Naive thymus-derived CD4-positive, alpha-beta T cell (primary cell): ENCODE measurements around the gene CAPN7. TPM values are rescaled to one million over a fixed set of nuclear protein-coding genes. Genes with fewer than 3 reads are reported as not detected.

Experiments
- ATAC-seq: fragments of 150-1000 bp; cut with Tn5 transposase; 2 replicates; pipeline ENCODE4 v1.10.0; 2021; ENCODE audit warnings: mild to moderate bottlenecking, moderate library complexity
- CTCF ChIA-PET: fragments of 350-600 bp; sonication (Branson Sonifier 250); formaldehyde crosslinking; loops from one replicate; lab custom pipeline; 2021; ENCODE audit warnings: antibody characterized with exemption; lab: Charles Lee
- POLR2A ChIA-PET: fragments of 350-600 bp; sonication (Branson Sonifier 250); formaldehyde crosslinking; loops from one replicate; lab custom pipeline; 2021; ENCODE audit warnings: antibody characterized with exemption, inconsistent platforms; lab: Charles Lee
- DNase-seq, 9 donors: peaks; one replicate each; pipeline versions ENCODE4 v3.0.0 to v3.0.0-alpha.2; 2020 to 2022; ENCODE audit warnings: mixed read lengths in 1 of 9
- H3K27ac ChIP-seq: one replicate; pipeline ENCODE4 v1.7.0; 2013; ENCODE audit warnings: mild to moderate bottlenecking, low read depth, low read length, moderate library complexity
- H3K27me3 ChIP-seq, 2 donors: one replicate each; pipeline ENCODE4 v1.7.0; 2013; ENCODE audit warnings: low read length in 2 of 2, mild to moderate bottlenecking in 2 of 2, moderate library complexity in 2 of 2; ENCODE audit not compliant: control insufficient read depth in 2 of 2, insufficient read depth in 2 of 2
- H3K36me3 ChIP-seq, 3 experiments: 1 replicate in 2 of 3; 2 replicates in 1 of 3; pipeline ENCODE4 v1.7.0; 2013; ENCODE audit warnings: low read length in 3 of 3, mild to moderate bottlenecking in 3 of 3, moderate library complexity in 1 of 3; ENCODE audit not compliant: insufficient read depth in 3 of 3, control insufficient read depth in 2 of 3
- H3K4me1 ChIP-seq, 2 donors: one replicate each; pipeline ENCODE4 v1.7.0; 2013; ENCODE audit warnings: low read length in 2 of 2, mild to moderate bottlenecking in 2 of 2, moderate library complexity in 1 of 2; ENCODE audit not compliant: control insufficient read depth in 2 of 2, insufficient read depth in 2 of 2
- H3K4me3 ChIP-seq: 2 replicates; pipeline ENCODE4 v1.7.0; 2013; ENCODE audit warnings: mild to moderate bottlenecking, low read length
- H3K9me3 ChIP-seq, 3 experiments: 1 replicate in 2 of 3; 2 replicates in 1 of 3; pipeline ENCODE4 v1.7.0; 2013; ENCODE audit warnings: low read length in 3 of 3; ENCODE audit not compliant: control insufficient read depth in 2 of 3
- H3K27ac Mint-ChIP-seq, 9 donors: one replicate each; pipeline ENCODE4 v1.8.0; 2020 to 2022; ENCODE audit warnings: mixed read lengths in 9 of 9, mild to moderate bottlenecking in 8 of 9, moderate library complexity in 5 of 9, inconsistent platforms in 2 of 9
- H3K27me3 Mint-ChIP-seq, 5 donors: one replicate each; pipeline ENCODE4 v1.8.0; 2021 to 2022; ENCODE audit warnings: mixed read lengths in 5 of 5, mild to moderate bottlenecking in 1 of 5
- H3K36me3 Mint-ChIP-seq, 5 donors: one replicate each; pipeline ENCODE4 v1.8.0; 2020 to 2022; ENCODE audit warnings: mixed read lengths in 5 of 5, mild to moderate bottlenecking in 3 of 5, inconsistent platforms in 1 of 5
- H3K4me1 Mint-ChIP-seq, 7 donors: one replicate each; pipeline ENCODE4 v1.8.0; 2020 to 2022; ENCODE audit warnings: mixed read lengths in 7 of 7, mild to moderate bottlenecking in 3 of 7, inconsistent platforms in 1 of 7
- H3K4me3 Mint-ChIP-seq, 10 donors: one replicate each; pipeline ENCODE4 v1.8.0; 2020 to 2022; ENCODE audit warnings: mild to moderate bottlenecking in 10 of 10, mixed read lengths in 10 of 10, moderate library complexity in 6 of 10, inconsistent platforms in 2 of 10
- H3K9me3 Mint-ChIP-seq, 11 donors: one replicate each; pipeline ENCODE4 v1.8.0; 2020 to 2022; ENCODE audit warnings: mixed read lengths in 11 of 11, mild to moderate bottlenecking in 4 of 11, inconsistent platforms in 1 of 11, moderate library complexity in 1 of 11
- intact Hi-C, 2 donors: fragments of 100-400 bp; cut with micrococcal nuclease; formaldehyde crosslinking; loops; one replicate each; pipeline ENCODE4 v1.15.1; 2023
- polyA plus RNA-seq, 2 donors: library from polyadenylated mRNA; unstranded; fragments of 300-500 nt; fragmentation: Illumina TruSeq; gene quantifications; one replicate each; pipeline ENCODE4 v1.2.3, GENCODE V29; 2021
- total RNA-seq, 6 experiments: library from RNA in 5 of 6; stranded (reverse) in 5 of 6; gene quantifications; 1 replicate in 5 of 6; 2 replicates in 1 of 6; pipeline ENCODE4 v1.2.3 and lab custom pipeline; 2021 to 2026

The CAPN7 gene
- total and polyA plus RNA-seq, 7 experiments from 2014 or later: 23.4 to 104 (median 61.5) TPM

DNA sequence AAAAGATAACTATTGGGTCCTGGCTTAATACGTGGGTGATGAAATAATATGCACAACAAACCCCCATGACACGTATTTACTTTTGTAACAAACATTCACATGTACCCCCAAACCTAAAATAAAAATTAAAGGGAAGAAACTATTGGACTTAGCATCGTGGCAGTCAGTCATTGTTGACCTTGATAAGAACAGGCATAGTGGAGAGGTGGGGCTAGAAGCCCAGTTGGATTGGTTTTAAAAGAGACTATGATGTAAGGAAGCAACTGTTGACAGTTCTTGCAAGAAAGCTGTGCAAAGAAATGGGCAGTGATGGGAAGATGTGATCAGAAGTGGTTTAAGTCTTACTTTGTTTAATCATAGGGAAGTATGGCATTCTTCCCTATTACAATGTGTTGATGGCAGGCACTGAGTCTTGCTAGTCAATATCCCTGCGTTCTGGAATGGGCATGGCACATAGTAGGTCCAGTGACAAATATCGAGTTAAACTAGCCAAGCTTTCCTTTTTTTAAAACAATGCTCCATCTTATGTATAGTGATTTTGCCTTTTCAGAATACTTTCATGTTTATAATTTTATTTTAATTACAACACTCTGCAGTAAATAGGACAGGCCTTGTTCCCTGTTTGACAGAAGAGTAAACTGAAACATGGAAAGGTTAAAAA lies 37.9 kb downstream of the CAPN7 start:
- Histone ChIP-seq H3K27me3 (no peaks in the 10 kb centered on the region), H3K27ac (peak overlapping the region; percentile 43), H3K9me3 (no peaks in the 10 kb centered on the region), H3K4me1 (no peaks in the 10 kb centered on the region), H3K4me3 (no peak overlapping the region), H3K36me3 (peaks cover 20 to 58% (median 21%) of the 10 kb centered on the region in 3 experiments)
- Mint-ChIP-seq H3K4me3 (no peak overlapping the region), H3K27me3 (no peaks in the 10 kb centered on the region), H3K4me1 (peaks cover 3 to 14% (median 10%) of the 10 kb centered on the region in 7 donors), H3K27ac (peak overlapping the region in 8 of 9 donors; percentile 11 to 78 (median 44)), H3K9me3 (no peaks in the 10 kb centered on the region), H3K36me3 (peaks cover 8 to 35% (median 19%) of the 10 kb centered on the region in 5 donors)
- POLR2A ChIA-PET: interaction anchor here (0.7 to 1.3 kb wide), 2 partner anchors 24 to 26 kb away, joined by 3 read pairs; no protein-coding TSS in a partner anchor
- no peak for ATAC-seq
- CTCF ChIA-PET: interaction anchor here (1.1 kb wide), 1 partner anchor 157 kb away, joined by 3 read pairs; no protein-coding TSS in a partner anchor
- no peak for DNase-seq
- intact Hi-C loops: loop anchor here in 1 of 2 donors (2.0 to 5.0 kb wide), 2 partner anchors 17 to 37 kb away; partner anchors contain the start of gene CAPN7

DNA sequence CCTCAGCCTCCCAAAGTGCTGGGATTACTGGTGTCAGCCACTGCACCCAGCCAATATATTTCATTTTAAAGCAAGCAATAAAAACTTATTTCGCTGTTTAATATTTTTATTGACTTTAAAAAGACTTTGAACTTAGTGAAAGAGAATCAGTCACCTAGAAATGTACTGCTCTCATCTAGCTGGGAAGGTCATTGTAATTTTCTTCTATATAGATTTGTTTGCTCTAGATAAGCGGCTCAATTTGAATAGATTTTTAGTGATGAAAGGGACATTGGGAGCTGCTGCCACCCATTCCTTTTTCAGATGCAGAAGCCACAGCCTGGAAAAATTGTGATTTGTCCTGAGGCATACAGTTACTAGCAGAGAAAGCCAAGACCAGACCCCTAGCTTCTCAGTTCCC lies 40.1 kb downstream of the CAPN7 start:
- Histone ChIP-seq H3K27ac (no peak overlapping the region), H3K36me3 (peaks cover 13 to 65% (median 22%) of the 10 kb centered on the region in 3 experiments), H3K9me3 (no peaks in the 10 kb centered on the region), H3K4me1 (no peaks in the 10 kb centered on the region), H3K27me3 (no peaks in the 10 kb centered on the region), H3K4me3 (no peak overlapping the region)
- Mint-ChIP-seq H3K9me3 (peaks cover 0 to 1% (median 0%) of the 10 kb centered on the region in 11 donors), H3K4me1 (peaks cover 3 to 15% (median 12%) of the 10 kb centered on the region in 7 donors), H3K4me3 (no peak overlapping the region), H3K27ac (peak overlapping the region in 3 of 9 donors; percentile 5 to 44 (median 23)), H3K27me3 (no peaks in the 10 kb centered on the region), H3K36me3 (peaks cover 15 to 35% (median 19%) of the 10 kb centered on the region in 5 donors)
- no peak for ATAC-seq
- no peak for DNase-seq
- ChIA-PET POLR2A (no interaction called here), CTCF (interaction anchor here (1.0 kb wide), 1 partner anchor 22 kb away, joined by 4 read pairs; no protein-coding TSS in a partner anchor)
- intact Hi-C loops: loop anchor here in 1 of 2 donors (5.0 kb wide), 1 partner anchor 139 kb away; no protein-coding TSS in a partner anchor

DNA sequence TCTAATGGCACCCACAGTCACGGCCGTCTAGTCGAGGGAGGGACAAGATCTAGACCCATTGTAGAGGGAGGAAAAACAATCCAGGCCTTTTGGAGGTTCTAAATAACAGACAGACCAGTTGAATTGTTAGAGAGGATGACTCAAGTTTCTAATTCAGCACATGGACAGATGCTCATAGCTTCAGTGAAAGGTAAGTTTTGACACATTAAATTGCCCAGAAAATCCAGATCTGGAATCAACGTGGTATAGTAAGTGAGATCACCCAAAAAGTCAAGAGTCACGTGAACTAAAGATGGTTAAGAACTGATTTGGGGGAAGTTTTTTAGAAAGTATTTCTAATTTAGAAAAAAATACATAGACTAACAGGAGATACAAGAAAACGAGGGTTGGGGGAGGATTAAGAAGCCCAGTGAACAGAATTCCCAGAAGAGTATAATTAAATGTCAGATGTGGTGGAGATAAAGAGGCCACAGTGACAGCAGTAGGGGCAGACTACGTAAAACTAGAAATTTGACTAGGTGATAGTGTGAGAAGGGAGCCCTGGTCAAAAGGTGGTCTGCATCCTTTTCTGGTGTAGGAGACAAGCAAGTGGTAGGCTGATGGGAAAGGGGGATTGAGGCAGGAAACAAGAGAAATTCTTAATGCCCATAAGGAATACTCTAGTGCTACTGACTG lies 47.1 kb downstream of the CAPN7 start:
- ChIA-PET CTCF (interaction anchor here (0.6 to 1.0 kb wide), 2 partner anchors 15 to 342 kb away, joined by 3 to 4 read pairs; no protein-coding TSS in a partner anchor), POLR2A (interaction anchor here (0.5 kb wide), 1 partner anchor 52 kb away, joined by 3 read pairs; no protein-coding TSS in a partner anchor)
- H3K27me3 Mint-ChIP-seq: no peaks in the 10 kb centered on the region
- H3K27ac Mint-ChIP-seq: peak overlapping the region in 8 of 9 donors; percentile 2 to 87 (median 70)
- peaks cover 13 to 79% (median 34%) of the 10 kb centered on the region in 3 experiments for H3K36me3 ChIP-seq
- H3K9me3 Mint-ChIP-seq: peaks cover 0 to 1% (median 0%) of the 10 kb centered on the region in 11 donors
- H3K4me1 ChIP-seq: no peaks in the 10 kb centered on the region
- peaks cover 0 to 7% (median 4%) of the 10 kb centered on the region in 7 donors for H3K4me1 Mint-ChIP-seq
- peaks cover 5 to 35% (median 21%) of the 10 kb centered on the region in 5 donors for H3K36me3 Mint-ChIP-seq
- no peak overlapping the region for H3K27ac ChIP-seq
- H3K4me3 Mint-ChIP-seq: no peak overlapping the region
- no peak for ATAC-seq
- no peak overlapping the region for H3K4me3 ChIP-seq
- DNase-seq: no peak
- no peaks in the 10 kb centered on the region for H3K9me3 ChIP-seq
- intact Hi-C loops: loop anchor here in 1 of 2 donors (10.0 kb wide), 1 partner anchor 322 kb away; no protein-coding TSS in a partner anchor
- no peaks in the 10 kb centered on the region for H3K27me3 ChIP-seq

DNA sequence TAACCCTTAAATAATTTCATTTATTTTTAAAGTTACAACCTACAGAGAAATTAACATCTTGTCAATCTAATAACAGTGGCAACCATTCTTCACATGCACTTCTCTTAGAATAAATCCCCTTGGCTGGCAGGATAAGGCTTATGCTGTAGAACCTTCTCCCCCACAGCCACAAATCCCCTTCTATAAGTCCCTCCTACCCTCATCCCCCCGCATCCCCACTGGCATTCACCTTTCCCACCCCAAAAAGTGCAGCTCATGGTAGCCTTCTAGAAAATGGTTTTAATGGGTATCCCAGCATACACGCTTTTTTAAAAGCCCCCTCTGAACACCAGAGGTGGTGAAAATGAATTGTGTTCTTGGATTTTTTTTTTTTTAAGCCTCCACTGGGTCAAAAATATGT lies 49.2 kb downstream of the CAPN7 start:
- H3K27ac Mint-ChIP-seq: peak overlapping the region in 7 of 9 donors; percentile 12 to 70 (median 48)
- CTCF ChIA-PET: interaction anchor here (0.6 to 1.2 kb wide), 2 partner anchors 12 to 174 kb away, joined by 3 to 4 read pairs; no protein-coding TSS in a partner anchor
- peaks cover 0 to 1% (median 0%) of the 10 kb centered on the region in 11 donors for H3K9me3 Mint-ChIP-seq
- H3K4me1 Mint-ChIP-seq: peaks cover 0 to 11% (median 4%) of the 10 kb centered on the region in 7 donors
- peaks cover 17 to 87% (median 35%) of the 10 kb centered on the region in 3 experiments for H3K36me3 ChIP-seq
- H3K9me3 ChIP-seq: no peaks in the 10 kb centered on the region
- H3K36me3 Mint-ChIP-seq: peaks cover 7 to 49% (median 19%) of the 10 kb centered on the region in 5 donors
- ATAC-seq (no peak), DNase-seq (no peak)
- no peaks in the 10 kb centered on the region for H3K27me3 ChIP-seq
- H3K4me3 ChIP-seq: no peak overlapping the region
- no peak overlapping the region for H3K27ac ChIP-seq
- POLR2A ChIA-PET: interaction anchor here (2.2 kb wide), 1 partner anchor 12 kb away, joined by 9 read pairs; no protein-coding TSS in a partner anchor
- intact Hi-C loops: loop anchor here in 1 of 2 donors (10.0 kb wide), 1 partner anchor 320 kb away; no protein-coding TSS in a partner anchor
- no peaks in the 10 kb centered on the region for H3K4me1 ChIP-seq
- no peaks in the 10 kb centered on the region for H3K27me3 Mint-ChIP-seq
- H3K4me3 Mint-ChIP-seq: no peak overlapping the region

DNA sequence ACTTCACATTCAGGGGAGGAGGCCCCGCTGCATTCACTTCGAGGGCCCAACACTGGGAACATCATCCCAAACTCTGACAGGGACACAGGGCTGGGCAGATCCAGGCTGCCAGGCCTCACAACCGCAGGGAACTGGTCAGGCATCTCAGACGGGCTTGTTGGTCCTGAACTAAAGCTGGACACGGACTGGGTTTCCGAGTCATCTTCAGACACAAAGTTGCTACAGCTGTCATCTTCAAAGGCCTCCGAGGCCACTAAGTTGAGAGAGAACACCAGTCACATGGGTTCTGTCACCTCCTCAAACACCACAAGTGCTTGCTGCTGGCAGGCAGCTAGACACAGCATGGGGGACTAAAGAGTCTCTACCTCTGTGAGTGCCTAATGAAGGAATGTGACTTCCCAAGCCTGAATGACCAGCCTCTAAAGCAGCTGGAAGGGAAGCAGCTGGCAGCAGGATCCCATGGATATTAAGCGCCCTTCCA lies 50.9 kb downstream of the CAPN7 start:
- H3K36me3 Mint-ChIP-seq: peaks cover 0 to 58% (median 22%) of the 10 kb centered on the region in 5 donors
- no peak overlapping the region for H3K4me3 Mint-ChIP-seq
- intact Hi-C loops: loop anchor here in 1 of 2 donors (10.0 kb wide), 1 partner anchor 318 kb away; no protein-coding TSS in a partner anchor
- POLR2A ChIA-PET: interaction anchor here (0.6 to 2.2 kb wide), 3 partner anchors 10 to 158 kb away, joined by 3 to 9 read pairs (median 3); partner anchors contain the start of gene RBSN
- CTCF ChIA-PET: interaction anchor here (0.8 to 2.1 kb wide), 3 partner anchors 11 to 148 kb away, joined by 3 to 10 read pairs (median 5); no protein-coding TSS in a partner anchor
- peaks cover 0 to 14% (median 6%) of the 10 kb centered on the region in 7 donors for H3K4me1 Mint-ChIP-seq
- no peaks in the 10 kb centered on the region for H3K9me3 ChIP-seq
- H3K27ac ChIP-seq: no peak overlapping the region
- H3K27ac Mint-ChIP-seq: peak overlapping the region in 8 of 9 donors; percentile 8 to 86 (median 62)
- no peaks in the 10 kb centered on the region for H3K27me3 ChIP-seq
- no peaks in the 10 kb centered on the region for H3K27me3 Mint-ChIP-seq
- no peaks in the 10 kb centered on the region for H3K9me3 Mint-ChIP-seq
- DNase-seq (no peak), ATAC-seq (no peak)
- no peak overlapping the region for H3K4me3 ChIP-seq
- peaks cover 15 to 92% (median 45%) of the 10 kb centered on the region in 3 experiments for H3K36me3 ChIP-seq
- no peaks in the 10 kb centered on the region for H3K4me1 ChIP-seq
